HepG2 (cell line): Measurements from ENCODE around the gene ZBTB14. TPM values are rescaled to one million over a fixed set of nuclear protein-coding genes. Genes with fewer than 3 reads are reported as not detected.

Experiments
- AHR ChIP-seq: IDR thresholded peaks from 2 replicates; pipeline ENCODE4 v1.6.1; 2018; ENCODE audit warnings: missing genetic modification reagents, missing compliant biosample characterization
- ARID2 ChIP-seq: sonication (generic); formaldehyde crosslinking; IDR thresholded peaks from 2 replicates; pipeline ENCODE4 v1.8.1; 2022; ENCODE audit warnings: mild to moderate bottlenecking, missing genetic modification reagents, borderline replicate concordance
- ATF7-NPFF ChIP-seq: sonication (generic); formaldehyde crosslinking; IDR thresholded peaks from 2 replicates; pipeline ENCODE4 v1.8.1; 2023; ENCODE audit warnings: mild to moderate bottlenecking, low read depth, missing genetic modification reagents, moderate library complexity
- CREM ChIP-seq, 2 experiments: sonication (generic) in 1 of 2; formaldehyde crosslinking in 1 of 2; IDR thresholded peaks; 2 replicates each; pipeline versions ENCODE4 v1.4.0 to v1.6.1; 2016 to 2020; ENCODE audit warnings: antibody characterized with exemption in 1 of 2, mild to moderate bottlenecking in 1 of 2, missing genetic modification reagents in 1 of 2
- DRAP1 ChIP-seq: IDR thresholded peaks from 2 replicates; pipeline ENCODE4 v1.6.1; 2016; ENCODE audit warnings: missing genetic modification reagents, missing compliant biosample characterization
- FOXK1 ChIP-seq: sonication (generic); formaldehyde crosslinking; IDR thresholded peaks from 2 replicates; pipeline ENCODE4 v1.4.0; 2020; ENCODE audit warnings: low read depth, missing genetic modification reagents, borderline replicate concordance
- HDAC1 ChIP-seq: sonication (generic); formaldehyde crosslinking; IDR thresholded peaks from 2 replicates; pipeline ENCODE4 v1.5.1; 2020; ENCODE audit warnings: mild to moderate bottlenecking, missing genetic modification reagents
- HNRNPK ChIP-seq: fragments of 200-400 bp; formaldehyde crosslinking; IDR thresholded peaks from 2 replicates; pipeline ENCODE4 v1.6.1; 2018; ENCODE audit warnings: low read length, low read depth, moderate library complexity, mild to moderate bottlenecking; ENCODE audit not compliant: poor library complexity, severe bottlenecking
- HOMEZ ChIP-seq: IDR thresholded peaks from 2 replicates; pipeline ENCODE4 v1.6.1; 2016; ENCODE audit warnings: low read depth
- KLF16 ChIP-seq, 2 experiments: sonication (generic) in 1 of 2; formaldehyde crosslinking in 1 of 2; IDR thresholded peaks; 2 replicates each; pipeline versions ENCODE4 v1.6.1 to v1.8.0; 2016 to 2023; ENCODE audit warnings: missing genetic modification reagents in 2 of 2, missing compliant biosample characterization in 1 of 2
- KLF9 ChIP-seq: IDR thresholded peaks from 2 replicates; pipeline ENCODE4 v1.6.1; 2016; ENCODE audit warnings: low read depth
- MTA1 ChIP-seq: sonication (generic); formaldehyde crosslinking; IDR thresholded peaks from 2 replicates; pipeline ENCODE4 v1.4.0; 2020; ENCODE audit warnings: missing genetic modification reagents, mild to moderate bottlenecking, borderline replicate concordance
- PHF8 ChIP-seq: sonication (generic); formaldehyde crosslinking; IDR thresholded peaks from 2 replicates; pipeline ENCODE4 v1.5.0; 2020; ENCODE audit warnings: missing genetic modification reagents
- SCMH1 ChIP-seq: sonication (generic); formaldehyde crosslinking; IDR thresholded peaks from 2 replicates; pipeline ENCODE4 v1.9.0; 2021; ENCODE audit warnings: missing genetic modification reagents, mild to moderate bottlenecking, borderline replicate concordance
- SSRP1 ChIP-seq: IDR thresholded peaks from 2 replicates; pipeline ENCODE4 v1.6.1; 2016; ENCODE audit warnings: control low read depth
- TBX2 ChIP-seq: sonication (generic); formaldehyde crosslinking; IDR thresholded peaks from 2 replicates; pipeline ENCODE4 v1.5.0; 2020; ENCODE audit warnings: missing genetic modification reagents, mild to moderate bottlenecking, borderline replicate concordance
- TCF7L2 ChIP-seq: IDR thresholded peaks from 2 replicates; pipeline ENCODE4 v1.6.1; 2011; ENCODE audit warnings: mild to moderate bottlenecking, low read depth, low read length, moderate library complexity
- ZBTB43 ChIP-seq: sonication (generic); formaldehyde crosslinking; conservative IDR thresholded peaks from 2 replicates; pipeline ENCODE4 v1.4.0; 2020; ENCODE audit warnings: missing genetic modification reagents
- ZFY ChIP-seq: sonication (generic); formaldehyde crosslinking; IDR thresholded peaks from 2 replicates; pipeline ENCODE4 v1.4.0; 2020; ENCODE audit warnings: missing genetic modification reagents
- ZMAT3 ChIP-seq: sonication (generic); formaldehyde crosslinking; conservative IDR thresholded peaks from 2 replicates; pipeline ENCODE4 v1.7.0; 2021; ENCODE audit warnings: missing genetic modification reagents
- ZMYM3 ChIP-seq: sonication (generic); formaldehyde crosslinking; IDR thresholded peaks from 2 replicates; pipeline ENCODE4 v1.5.1; 2020; ENCODE audit warnings: mild to moderate bottlenecking, missing genetic modification reagents
- ZNF446 ChIP-seq: sonication (generic); formaldehyde crosslinking; IDR thresholded peaks from 2 replicates; pipeline ENCODE4 v1.5.0; 2020; ENCODE audit warnings: mild to moderate bottlenecking, missing genetic modification reagents
- ZNF589 ChIP-seq: sonication (generic); formaldehyde crosslinking; conservative IDR thresholded peaks from 2 replicates; pipeline ENCODE4 v1.8.0; 2022; ENCODE audit warnings: mild to moderate bottlenecking, moderate library complexity, missing genetic modification reagents
- ZNF766 ChIP-seq: sonication (generic); formaldehyde crosslinking; IDR thresholded peaks from 2 replicates; pipeline ENCODE4 v1.5.0; 2020; ENCODE audit warnings: missing genetic modification reagents, borderline replicate concordance
- ZNF800 ChIP-seq: sonication (generic); formaldehyde crosslinking; IDR thresholded peaks from 2 replicates; pipeline ENCODE4 v1.4.0; 2020; ENCODE audit warnings: missing genetic modification reagents
- polyA plus RNA-seq, 8 experiments: library from polyadenylated mRNA; depleted of rRNA in 3 of 8; stranded (reverse) in 7 of 8; unstranded in 1 of 8; fragments of >200 nt; fragmentation: Illumina TruSeq in 4 of 8; extraction: Trizol in 4 of 8; gene quantifications; 2 replicates each; pipeline versions ENCODE4 v1.2.1 to v1.2.3, GENCODE V29; 2011 to 2016; ENCODE audit warnings: low read depth in 4 of 8, missing spikeins in 1 of 8, mixed read lengths in 1 of 8; ENCODE audit not compliant: insufficient read depth in 1 of 8
- total RNA-seq, 5 experiments: library from RNA; depleted of rRNA; stranded (reverse); fragments of >200 nt; fragmentation: Illumina TruSeq; extraction: Trizol; gene quantifications; 2 replicates each; pipeline ENCODE4 v1.2.3, GENCODE V29; 2016; ENCODE audit warnings: low read depth in 1 of 5

The ZBTB14 gene
- total and polyA plus RNA-seq, 2 of the 13 experiments (the other 11 are each of a cell fraction or from before 2014, with no cell fraction given) = 8.0 to 14.4 TPM

- TF ChIP-seq ZNF446 (CRISPR knock-in tag) (0 out of 2 replicates have a peak, but pooled peaks have one; percentile 24), ATF7-NPFF (CRISPR knock-in tag) (no peak), ZNF800 (CRISPR knock-in tag) (0 out of 2 replicates have a peak, but pooled peaks have one; percentile 30), HNRNPK (no peak), TCF7L2 (peak; percentile 28; the same call in 1 of the 2 replicates), ZMYM3 (CRISPR knock-in tag) (peak; percentile 41; the same call in 1 of the 2 replicates), FOXK1 (CRISPR knock-in tag) (peak; percentile 47; the same call in 1 of the 2 replicates), ARID2 (CRISPR knock-in tag) (0 out of 2 replicates have a peak, but pooled peaks have one; percentile 68), DRAP1 (CRISPR knock-in tag) (peak; percentile 76), CREM (IDR thresholded peaks at IDR 0.05) (peak; percentile 66; the same call in 1 of the 2 replicates), CREM (CRISPR knock-in tag; IDR thresholded peaks at IDR 0.05) (no peak), KLF16 (CRISPR knock-in tag; IDR thresholded peaks at IDR 0.05) (0 out of 4 replicates have a peak, but pooled peaks of 1 of the 2 experiments have one; percentile 49), SSRP1 (CRISPR knock-in tag) (no peak), HDAC1 (peak; percentile 61; the same call in 1 of the 2 replicates), ZNF766 (CRISPR knock-in tag) (peak; percentile 47; the same call in 1 of the 2 replicates), PHF8 (peak; percentile 63), SCMH1 (CRISPR knock-in tag) (no peak), TBX2 (CRISPR knock-in tag) (peak; percentile 72; the same call in 1 of the 2 replicates), ZNF589 (CRISPR knock-in tag) (no peak), ZMAT3 (CRISPR knock-in tag) (peak; percentile 84; the same call in 1 of the 2 replicates), ZBTB43 (peak; percentile 58; the same call in 1 of the 2 replicates), AHR (CRISPR knock-in tag) (0 out of 2 replicates have a peak, but pooled peaks have one; percentile 44), KLF9 (CRISPR knock-in tag) (no peak), MTA1 (CRISPR knock-in tag) (peak; percentile 80; the same call in 1 of the 2 replicates), HOMEZ (CRISPR knock-in tag) (peak; percentile 37), ZFY (peak; percentile 76)
These were observed 2.8 kb upstream of the ZBTB14 start (continued) for GRCh38 chr18:5298156-5298852.
